ENCODE measurements around the gene RNF217. TPM values are rescaled to one million over a fixed set of nuclear protein-coding genes. Genes with fewer than 3 reads are reported as not detected.
A peak's percentile ranks its signal among the peaks of the same experiment; 100 is the strongest.

The RNF217 gene
- total RNA-seq, 1 donor from 2014 or later, result 8.7 TPM

GRCh38 chr6:125075741-125076481 is 113.7 kb downstream of the RNF217 start:
- TF ChIP-seq, protein P1, sequence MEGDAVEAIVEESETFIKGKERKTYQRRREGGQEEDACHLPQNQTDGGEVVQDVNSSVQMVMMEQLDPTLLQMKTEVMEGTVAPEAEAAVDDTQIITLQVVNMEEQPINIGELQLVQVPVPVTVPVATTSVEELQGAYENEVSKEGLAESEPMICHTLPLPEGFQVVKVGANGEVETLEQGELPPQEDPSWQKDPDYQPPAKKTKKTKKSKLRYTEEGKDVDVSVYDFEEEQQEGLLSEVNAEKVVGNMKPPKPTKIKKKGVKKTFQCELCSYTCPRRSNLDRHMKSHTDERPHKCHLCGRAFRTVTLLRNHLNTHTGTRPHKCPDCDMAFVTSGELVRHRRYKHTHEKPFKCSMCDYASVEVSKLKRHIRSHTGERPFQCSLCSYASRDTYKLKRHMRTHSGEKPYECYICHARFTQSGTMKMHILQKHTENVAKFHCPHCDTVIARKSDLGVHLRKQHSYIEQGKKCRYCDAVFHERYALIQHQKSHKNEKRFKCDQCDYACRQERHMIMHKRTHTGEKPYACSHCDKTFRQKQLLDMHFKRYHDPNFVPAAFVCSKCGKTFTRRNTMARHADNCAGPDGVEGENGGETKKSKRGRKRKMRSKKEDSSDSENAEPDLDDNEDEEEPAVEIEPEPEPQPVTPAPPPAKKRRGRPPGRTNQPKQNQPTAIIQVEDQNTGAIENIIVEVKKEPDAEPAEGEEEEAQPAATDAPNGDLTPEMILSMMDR (conservative IDR thresholded peaks at IDR 0.05), result no peak
- Mint-ChIP-seq H3K36me3 (ENCODE audit: low read depth) (no peaks in the 10 kb centered on the region), H3K4me1 (no peaks in the 10 kb centered on the region), H3K27ac (ENCODE audit: unreplicated experiment) (no peak overlapping the region), H3K27me3 (ENCODE audit: low read depth) (no peaks in the 10 kb centered on the region), H3K9me3 (no peaks in the 10 kb centered on the region), H3K4me3 (no peak overlapping the region)
- no peak for DNase-seq (ENCODE audit: low read depth, low spot score)

DNA sequence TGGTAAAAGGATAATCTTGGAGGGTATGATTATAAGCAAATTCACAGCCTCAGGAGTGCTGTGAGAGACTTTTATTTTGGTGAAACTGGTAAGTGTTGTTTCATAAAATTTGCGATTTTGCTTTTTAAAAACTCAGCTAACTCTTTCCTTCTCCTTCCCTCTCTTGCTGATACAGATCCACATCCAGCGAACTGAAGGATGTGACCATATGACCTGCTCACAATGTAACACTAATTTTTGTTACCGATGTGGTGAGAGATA is 114.2 kb downstream of the RNF217 start:
- TF ChIP-seq, protein P1 (conservative IDR thresholded peaks at IDR 0.05), result no peak
- H3K4me3 Mint-ChIP-seq, result no peak overlapping the region

GRCh38 chr6:125077453-125077852 is 115.2 kb downstream of the RNF217 start:
- Mint-ChIP-seq H3K4me3 (no peak overlapping the region), H3K4me1 (no peaks in the 10 kb centered on the region), H3K27me3 (ENCODE audit: low read depth) (no peaks in the 10 kb centered on the region), H3K9me3 (no peaks in the 10 kb centered on the region), H3K36me3 (ENCODE audit: low read depth) (no peaks in the 10 kb centered on the region), H3K27ac (ENCODE audit: unreplicated experiment) (no peak overlapping the region)
- DNase-seq (ENCODE audit: low read depth, low spot score), result no peak
- TF ChIP-seq, protein P1 (conservative IDR thresholded peaks at IDR 0.05), result no peak

More for the DNA sequence above, 114.2 kb downstream of the RNF217 start:
- DNase-seq (ENCODE audit: low read depth, low spot score), result no peak
- Mint-ChIP-seq H3K9me3 (no peaks in the 10 kb centered on the region), H3K27me3 (ENCODE audit: low read depth) (no peaks in the 10 kb centered on the region), H3K4me1 (no peaks in the 10 kb centered on the region), H3K36me3 (ENCODE audit: low read depth) (no peaks in the 10 kb centered on the region), H3K27ac (ENCODE audit: unreplicated experiment) (no peak overlapping the region)

DNA sequence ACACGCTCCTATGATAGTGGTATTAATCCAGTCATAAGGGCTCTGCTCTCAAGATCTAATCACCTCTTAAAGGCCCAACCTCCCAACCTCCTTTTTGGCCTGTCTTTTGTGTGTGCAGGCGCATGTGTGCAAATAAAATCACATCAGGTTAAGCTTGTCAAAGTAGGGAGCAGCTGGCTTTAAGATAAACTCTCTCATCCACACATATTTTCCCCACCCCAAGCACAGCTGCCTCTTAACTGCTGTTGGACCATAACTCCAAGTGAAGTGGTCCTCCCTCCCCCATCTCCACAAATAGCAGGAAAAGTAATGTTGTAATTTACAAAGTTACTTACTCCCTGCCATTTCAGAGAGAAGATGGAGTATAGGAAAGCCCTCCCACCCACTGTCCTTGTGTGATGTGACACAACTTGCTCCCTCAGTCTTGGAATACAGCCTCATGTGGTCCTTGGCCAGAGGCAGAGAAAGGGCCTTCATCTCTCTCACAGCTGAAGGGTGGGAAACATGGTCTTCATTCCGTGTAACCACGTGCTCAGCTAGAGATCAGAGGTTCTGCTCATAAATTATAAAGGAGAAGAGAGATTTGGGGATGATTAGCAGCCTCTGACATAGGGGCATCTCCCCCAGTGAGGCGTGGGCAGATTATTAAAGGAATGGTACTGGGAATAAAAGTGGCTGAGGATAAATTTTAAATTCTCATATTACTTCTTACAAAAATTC is 116.5 kb downstream of the RNF217 start:
- H3K27ac Mint-ChIP-seq (ENCODE audit: unreplicated experiment), result no peak overlapping the region
- no peak for DNase-seq (ENCODE audit: low read depth, low spot score)
- no peaks in the 10 kb centered on the region for H3K9me3 Mint-ChIP-seq
- H3K4me3 Mint-ChIP-seq, result no peak overlapping the region
- no peaks in the 10 kb centered on the region for H3K4me1 Mint-ChIP-seq
- H3K27me3 Mint-ChIP-seq (ENCODE audit: low read depth), result no peaks in the 10 kb centered on the region
- H3K36me3 Mint-ChIP-seq (ENCODE audit: low read depth), result peaks cover 6% of the 10 kb centered on the region
- TF ChIP-seq, protein P1 (conservative IDR thresholded peaks at IDR 0.05), result no peak

DNA sequence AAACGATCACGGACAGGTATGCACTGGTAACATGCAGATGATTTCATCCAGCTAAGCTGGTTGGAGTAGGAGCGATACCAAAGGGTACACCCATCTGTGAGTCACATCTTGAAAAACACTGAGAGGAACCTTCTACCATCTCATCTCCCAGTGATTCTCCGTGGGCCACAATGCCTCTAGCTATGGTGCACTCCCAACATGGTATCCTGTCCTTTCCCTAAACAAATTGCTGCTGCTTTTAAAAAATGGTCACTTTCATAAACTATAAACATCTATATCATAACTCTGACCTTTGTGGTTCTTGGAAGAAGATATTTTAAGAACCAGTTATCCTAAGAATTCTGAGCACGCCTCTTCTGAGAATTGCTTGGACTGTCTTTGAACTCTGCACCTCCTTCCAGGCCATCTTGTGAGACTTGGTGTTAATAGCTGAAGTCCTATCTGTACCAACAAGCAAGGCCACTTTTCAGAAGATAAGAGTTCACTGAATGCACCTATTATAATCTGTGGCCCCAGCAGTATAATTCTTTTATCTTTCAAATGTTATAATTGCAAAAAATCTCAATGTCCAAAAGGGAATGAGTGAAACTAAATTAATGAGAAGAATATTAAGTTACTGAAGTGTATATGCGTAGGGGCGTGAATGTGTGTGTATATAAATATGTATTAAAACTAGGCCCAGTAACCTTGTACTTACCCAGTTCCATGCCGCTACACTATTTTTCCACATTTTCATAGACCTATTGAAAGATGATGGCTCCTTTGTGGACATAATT is 120.9 kb downstream of the RNF217 start:
- TF ChIP-seq, protein P1 (conservative IDR thresholded peaks at IDR 0.05), result no peak
- no peaks in the 10 kb centered on the region for H3K27me3 Mint-ChIP-seq (ENCODE audit: low read depth)
- H3K36me3 Mint-ChIP-seq (ENCODE audit: low read depth), result peaks cover 6% of the 10 kb centered on the region
- peak overlapping the region; percentile 31 for H3K27ac Mint-ChIP-seq (ENCODE audit: unreplicated experiment)
- H3K4me3 Mint-ChIP-seq, result no peak overlapping the region
- H3K9me3 Mint-ChIP-seq, result no peaks in the 10 kb centered on the region
- no peak for DNase-seq (ENCODE audit: low read depth, low spot score)
- H3K4me1 Mint-ChIP-seq, result no peaks in the 10 kb centered on the region
